HG03571 (cell line): ENCODE data around the gene DPAGT1.
"Not testable (repeated sequence)": the region's sequence is repeated elsewhere in the genome, so short reads cannot be mapped to it uniquely, and the experiment has no call there.

Source experiments
- ATAC-seq: cut with Tn5 transposase; IDR thresholded peaks from one replicate; pipeline ENCODE4 v1.9.1; 2021; ENCODE audit not compliant: unreplicated experiment

The DPAGT1 gene

DNA sequence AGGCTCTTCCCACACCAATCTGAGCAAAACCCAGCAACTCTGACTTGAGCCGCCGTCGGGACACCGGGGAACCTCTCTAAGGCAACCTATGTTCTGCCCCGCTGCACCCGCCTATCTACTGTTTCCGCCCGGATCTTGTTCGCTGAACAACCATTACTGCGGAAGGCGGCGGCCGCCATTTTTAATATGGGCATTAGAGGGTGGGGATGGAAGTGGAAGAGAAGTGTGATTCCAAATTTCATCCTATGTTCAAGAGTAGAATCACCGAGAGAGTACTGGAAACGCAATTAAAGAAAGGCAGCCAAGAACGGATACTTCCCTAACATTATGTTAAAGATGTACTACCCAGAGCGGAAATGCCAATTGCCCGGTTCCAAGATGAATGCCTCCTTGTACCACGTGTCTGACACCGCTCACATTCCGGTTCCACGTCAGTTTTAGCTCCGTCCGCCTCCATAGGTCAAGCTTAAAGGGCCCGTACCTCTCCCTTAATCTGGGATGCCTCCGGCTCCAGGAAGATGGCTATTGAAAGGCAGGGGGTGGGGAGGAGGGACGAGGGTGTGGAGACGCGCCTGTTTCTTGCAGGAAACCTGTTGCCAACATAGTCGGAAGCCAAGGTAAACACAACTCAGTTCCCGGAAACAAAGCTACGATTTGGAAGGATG is at the start of gene DPAGT1:
TSS of gene DPAGT1 (minus strand) at position 95 of the 665 bp plus-strand sequence. CDS start 198 bp downstream, outside the sequence.
- peak; percentile 69 for ATAC-seq

DNA sequence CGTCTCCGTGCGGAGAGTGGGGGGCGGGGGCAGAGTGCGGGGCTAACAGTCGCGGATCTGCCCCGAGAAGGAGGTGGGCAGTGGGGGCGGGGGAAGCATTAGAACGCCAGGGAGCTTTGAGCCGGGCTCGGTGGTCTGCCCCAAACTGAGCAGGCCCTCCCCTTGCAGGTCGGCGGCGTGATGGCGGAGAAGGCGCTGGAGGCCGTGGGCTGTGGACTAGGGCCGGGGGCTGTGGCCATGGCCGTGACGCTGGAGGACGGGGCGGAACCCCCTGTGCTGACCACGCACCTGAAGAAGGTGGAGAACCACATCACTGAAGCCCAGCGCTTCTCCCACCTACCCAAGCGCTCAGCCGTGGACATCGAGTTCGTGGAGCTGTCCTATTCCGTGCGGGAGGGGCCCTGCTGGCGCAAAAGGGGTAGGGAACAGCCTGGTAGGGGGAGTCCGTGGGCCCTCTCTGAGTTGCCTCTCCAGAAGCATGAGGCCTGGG is 48.2 kb upstream of the DPAGT1 start:
- no peak for ATAC-seq

GRCh38 chr11:119149018-119149785 is 47.5 kb upstream of the DPAGT1 start, which contains the start of gene ABCG4:
ABCG4 (plus strand) TSS chr11:119149052; CDS start chr11:119149966, 914 bp downstream.
- ATAC-seq: no peak

DNA sequence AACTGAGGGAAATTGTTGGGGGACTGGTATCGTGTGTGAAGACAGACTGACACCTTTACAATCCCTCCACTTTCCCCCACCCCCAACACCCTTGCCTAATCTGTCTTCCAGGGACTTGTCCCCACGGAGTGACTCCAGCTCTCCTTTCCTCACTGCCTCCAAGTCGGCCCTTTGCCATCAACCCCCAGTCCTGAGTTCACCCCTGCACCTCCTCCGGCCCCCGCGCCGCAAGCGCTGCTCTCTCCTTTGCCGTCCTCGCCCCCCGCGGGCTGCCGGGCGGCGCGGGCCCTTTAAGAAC is 47.0 kb upstream of the DPAGT1 start:
- ATAC-seq: no peak

- ATAC-seq: no peak
These were observed 46.1 kb upstream of the DPAGT1 start for GRCh38 chr11:119147604-119148333.

DNA sequence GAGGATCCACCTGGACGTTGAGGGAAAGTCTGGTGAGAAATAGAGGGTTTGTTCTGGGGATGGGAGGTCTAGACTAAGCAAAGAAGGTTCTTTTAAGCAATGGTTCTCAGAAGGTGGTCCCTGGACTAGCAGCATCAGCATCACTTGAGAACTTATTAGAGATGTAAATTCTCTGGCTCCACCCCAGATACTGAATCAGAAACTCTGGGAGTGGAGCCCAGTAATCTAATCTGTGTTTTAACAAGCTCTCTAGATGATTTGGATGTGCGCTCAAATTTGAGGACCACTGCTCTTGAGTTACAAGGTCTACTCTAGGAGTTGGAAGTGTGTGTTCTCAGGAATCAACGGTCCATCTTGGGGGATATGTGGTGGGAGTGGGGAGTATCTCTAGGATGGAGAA is 43.9 kb upstream of the DPAGT1 start:
- no peak for ATAC-seq

DNA sequence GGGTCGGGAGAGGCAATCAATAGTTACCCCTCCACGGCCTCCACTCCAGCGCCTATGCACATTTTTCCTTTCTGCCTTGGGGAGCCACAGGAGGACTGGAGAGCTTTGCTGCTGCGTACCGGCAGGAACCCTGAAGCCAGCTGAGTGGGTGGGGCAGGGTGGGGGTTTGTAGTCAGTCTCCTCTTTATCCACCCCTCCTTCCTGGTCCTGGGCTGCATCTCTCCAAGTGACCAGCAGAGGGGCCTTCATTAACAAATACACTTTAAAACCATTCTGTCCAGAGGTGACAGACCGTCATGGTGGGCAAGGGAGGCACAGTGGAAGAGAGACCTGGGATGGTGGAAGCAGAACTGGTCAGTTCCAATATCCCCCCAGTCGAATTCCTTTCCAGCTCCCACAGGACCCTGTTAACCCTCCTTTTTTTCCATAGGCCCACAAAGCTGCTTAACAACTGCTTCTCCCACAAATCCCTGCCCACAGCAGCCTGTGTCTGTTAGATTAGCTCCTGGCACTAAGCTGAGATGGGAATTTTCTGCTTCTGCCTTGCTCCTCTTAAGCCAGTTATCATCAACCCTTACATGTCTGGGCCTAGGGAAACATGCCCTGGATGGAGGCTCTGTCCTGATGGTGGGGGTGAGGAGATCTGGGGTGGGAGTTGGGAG is 43.3 kb upstream of the DPAGT1 start:
- ATAC-seq: no peak

DNA sequence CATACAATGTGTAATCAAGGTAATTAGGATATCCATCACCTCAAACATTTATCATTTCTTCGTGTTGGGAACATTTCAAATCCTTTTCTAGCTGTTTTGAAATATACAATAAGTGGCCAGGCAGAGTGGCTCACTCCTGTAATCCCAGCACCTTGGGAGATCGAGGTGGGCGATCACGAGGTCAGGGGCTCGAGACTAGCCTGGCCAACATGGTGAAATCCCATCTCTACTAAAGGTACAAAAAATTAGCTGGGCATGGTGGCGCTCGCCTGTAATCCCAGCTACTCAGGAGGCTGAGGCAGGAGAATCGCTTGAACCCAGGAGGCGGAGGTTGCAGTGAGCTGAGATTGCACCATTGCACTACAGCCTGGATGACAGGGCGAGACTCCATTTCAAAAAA is 37.6 kb upstream of the DPAGT1 start:
- not testable (repeated sequence) for ATAC-seq

DNA sequence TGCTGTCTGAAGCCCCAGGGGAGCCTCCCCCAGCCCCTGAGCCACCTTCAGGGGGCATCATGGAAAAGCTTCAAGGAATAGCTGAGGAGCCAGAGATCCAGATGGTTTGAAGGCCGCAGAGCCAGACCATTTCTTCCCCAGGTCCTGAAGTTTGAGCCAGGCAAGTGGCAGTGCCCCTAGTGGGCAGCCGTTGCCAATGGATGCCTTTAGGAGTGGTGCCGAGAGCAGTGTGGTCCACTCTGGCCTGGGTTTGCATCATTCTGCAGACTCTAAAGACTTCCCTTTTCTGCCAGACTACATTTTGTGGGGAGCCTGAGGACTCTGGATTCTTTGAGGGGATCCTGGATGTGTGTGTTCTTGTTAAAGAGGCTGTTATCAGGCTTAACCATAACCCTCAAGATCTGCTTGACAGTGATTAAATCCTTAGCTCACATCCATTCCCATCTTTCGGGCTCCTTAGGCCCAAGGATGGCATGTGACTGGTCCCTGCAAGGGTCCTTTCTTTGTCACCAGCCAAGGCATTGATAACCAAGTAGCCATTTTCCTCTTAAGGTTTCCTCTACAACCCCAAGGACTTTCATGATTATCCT is 32.8 kb upstream of the DPAGT1 start:
- no peak for ATAC-seq

GRCh38 chr11:119130662-119131061 is 29.0 kb upstream of the DPAGT1 start:
- no peak for ATAC-seq

DNA sequence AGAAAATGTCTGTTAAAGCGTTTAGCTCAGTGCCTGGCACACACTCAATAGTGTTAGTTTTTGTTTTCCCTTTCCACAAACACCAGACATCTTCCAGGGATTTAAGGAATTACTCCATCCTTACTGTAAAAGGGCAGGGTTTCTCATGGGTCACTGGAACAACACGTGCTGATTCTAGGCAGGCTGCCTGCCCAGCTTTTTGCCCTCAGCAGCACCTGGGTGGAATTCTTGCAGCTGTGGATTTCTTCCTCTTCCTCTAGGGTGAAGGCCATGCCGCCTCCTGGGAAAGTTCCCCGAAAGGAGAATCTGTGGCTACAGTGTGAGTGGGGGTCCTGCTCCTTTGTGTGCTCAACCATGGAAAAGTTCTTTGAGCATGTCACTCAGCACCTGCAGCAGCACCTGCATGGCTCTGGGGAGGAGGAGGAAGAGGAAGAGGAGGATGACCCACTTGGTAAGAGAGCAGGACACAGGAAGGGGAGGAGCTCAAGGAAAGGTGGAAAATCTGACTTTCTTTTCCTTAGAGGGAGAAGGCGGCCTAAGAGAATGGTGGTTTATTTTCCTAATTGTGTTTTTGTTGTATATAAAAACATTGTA is 25.1 kb upstream of the DPAGT1 start:
- no peak for ATAC-seq

GRCh38 chr11:119125821-119126220 is 24.2 kb upstream of the DPAGT1 start:
- ATAC-seq: no peak

DNA sequence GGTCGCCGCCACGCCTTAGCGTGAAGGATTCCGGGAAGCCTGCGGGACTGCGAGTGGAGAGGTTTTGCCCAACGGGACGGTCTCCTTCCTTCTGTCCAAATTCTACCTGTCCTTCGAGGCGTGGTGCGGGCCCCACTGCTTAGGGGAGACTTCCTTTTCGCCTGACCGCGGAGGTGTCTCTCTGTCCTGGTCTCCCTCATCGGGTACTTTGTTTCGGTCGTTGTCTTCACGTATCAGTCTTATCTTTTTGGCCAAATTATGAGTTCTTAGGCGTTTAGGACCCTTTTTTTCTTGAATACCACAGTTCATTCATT is 20.1 kb upstream of the DPAGT1 start:
- no peak for ATAC-seq

- ATAC-seq: peak; percentile 94
These were observed 19.6 kb upstream of the DPAGT1 start, which contains the start of gene HINFP for GRCh38 chr11:119121008-119121810. HINFP (plus strand) TSS chr11:119121580; CDS start chr11:119126945, 5,365 bp downstream.

DNA sequence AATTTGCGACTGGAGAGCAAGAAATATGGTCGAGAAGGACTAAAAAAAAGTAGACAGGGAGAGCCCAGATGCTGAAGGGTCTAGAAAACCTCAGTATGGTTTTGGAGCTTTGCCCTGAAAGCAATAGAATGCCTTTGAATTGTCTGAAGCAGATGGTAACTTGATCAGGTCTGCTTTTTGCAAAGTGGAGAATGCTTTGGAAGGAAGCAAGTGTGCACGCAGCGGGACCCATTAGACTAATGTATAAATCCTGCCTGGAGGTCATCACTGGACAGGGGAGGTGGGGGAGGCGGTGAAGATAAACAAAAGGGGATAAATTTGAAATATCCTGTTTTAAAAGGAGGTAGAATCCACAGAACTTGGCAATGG is 19.0 kb upstream of the DPAGT1 start:
- ATAC-seq: no peak

- ATAC-seq: no peak
These were observed 17.3 kb upstream of the DPAGT1 start for GRCh38 chr11:119118946-119119345.

- ATAC-seq: no peak
These were observed 16.6 kb upstream of the DPAGT1 start for GRCh38 chr11:119118227-119118626.

DNA sequence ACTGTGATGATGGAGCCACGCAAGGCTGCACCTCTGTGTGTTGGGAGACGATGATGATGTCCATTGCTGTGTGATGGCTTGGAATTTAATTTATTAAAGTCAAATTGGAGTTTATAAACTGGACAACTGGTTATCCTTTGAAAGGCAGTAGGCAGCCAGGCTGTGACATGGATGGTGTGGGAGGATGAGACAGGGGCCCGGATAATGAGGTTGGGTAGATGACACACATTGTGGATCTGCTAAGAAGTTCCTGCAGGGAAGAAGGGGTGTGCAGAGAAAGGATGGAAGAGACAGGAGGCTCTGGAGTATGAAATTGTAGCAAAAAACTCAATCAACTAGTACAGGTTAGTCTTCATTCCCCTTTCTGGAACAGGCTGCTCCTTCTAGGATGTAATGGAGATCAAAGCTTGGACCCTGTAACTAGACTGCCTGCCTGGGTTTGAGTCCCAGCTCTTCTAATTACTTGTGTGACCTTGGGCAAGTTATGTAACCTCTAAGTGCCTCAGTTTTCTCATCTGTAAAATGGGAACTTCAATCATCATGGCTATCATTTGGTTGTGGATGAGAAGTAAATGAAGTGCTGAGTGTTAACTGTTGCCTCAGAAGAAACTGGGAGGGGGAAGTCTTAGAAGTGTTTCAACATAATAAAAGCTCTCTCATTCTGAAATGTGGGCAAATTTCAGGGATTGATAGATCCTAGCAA is 15.5 kb upstream of the DPAGT1 start:
- ATAC-seq: no peak

DNA sequence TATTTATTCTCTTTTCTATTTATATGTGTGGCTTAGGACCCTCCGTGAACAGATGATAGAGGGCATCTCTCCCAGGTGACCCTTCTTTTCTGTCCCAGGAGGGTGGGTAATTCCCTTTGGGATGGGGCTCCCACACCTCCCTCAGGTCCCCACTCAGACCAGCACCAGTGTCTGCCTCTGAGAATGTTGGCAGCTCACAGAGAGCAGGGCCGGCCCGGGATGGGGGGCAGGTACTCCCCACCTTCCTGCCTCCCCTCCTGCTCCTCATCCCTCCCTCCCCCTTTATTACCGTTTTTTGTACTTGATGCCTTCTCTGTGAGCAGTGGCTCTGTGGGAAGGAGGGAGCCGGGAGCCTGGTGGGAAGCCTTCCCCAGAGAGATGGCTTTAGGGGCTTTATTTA is 14.9 kb upstream of the DPAGT1 start:
- no peak for ATAC-seq
